DOHH2 (cell line): ENCODE data around the gene THAP11.

Experiments used
- H3F3A ChIP-seq: fragments of 200-600 bp; sonication (generic), shearing (Covaris generic); 2 replicates; pipeline ENCODE4 v1.6.0; 2016; ENCODE audit warnings: antibody characterized with exemption, mild to moderate bottlenecking; ENCODE audit not compliant: control insufficient read depth, insufficient read depth
- H3K27ac ChIP-seq: fragments of 200-600 bp; sonication (generic); 2 replicates; pipeline ENCODE4 v1.5.1; 2014; ENCODE audit warnings: low read depth, mild to moderate bottlenecking, low read length, moderate library complexity
- H3K27me3 ChIP-seq: fragments of 200-600 bp; sonication (generic); 2 replicates; pipeline ENCODE4 v1.6.1; 2014; ENCODE audit warnings: mild to moderate bottlenecking, low read length, mixed read lengths; ENCODE audit not compliant: control insufficient read depth
- H3K36me3 ChIP-seq: fragments of 200-600 bp; sonication (generic); 2 replicates; pipeline ENCODE4 v1.6.1; 2014; ENCODE audit warnings: mild to moderate bottlenecking, low read length, moderate library complexity, mixed read lengths; ENCODE audit not compliant: control insufficient read depth
- H3K4me1 ChIP-seq: fragments of 200-600 bp; sonication (generic); 2 replicates; pipeline ENCODE4 v1.6.1; 2014; ENCODE audit warnings: mild to moderate bottlenecking, low read length, mixed read lengths; ENCODE audit not compliant: control insufficient read depth
- H3K4me2 ChIP-seq: fragments of 200-600 bp; sonication (generic); 2 replicates; pipeline ENCODE4 v1.6.0; 2014; ENCODE audit warnings: mild to moderate bottlenecking, low read length, moderate library complexity
- H3K4me3 ChIP-seq: fragments of 200-600 bp; sonication (generic); 2 replicates; pipeline ENCODE4 v1.5.1; 2014; ENCODE audit warnings: mild to moderate bottlenecking, low read length, mixed read lengths
- H3K79me2 ChIP-seq: fragments of 200-600 bp; sonication (generic); 2 replicates; pipeline ENCODE4 v1.6.1; 2014; ENCODE audit warnings: mild to moderate bottlenecking, low read length, mixed read lengths; ENCODE audit not compliant: control insufficient read depth
- H3K9me2 ChIP-seq: fragments of 200-600 bp; sonication (generic); replicated peaks from 2 replicates; pipeline ENCODE4 v1.6.1; 2014; ENCODE audit warnings: mild to moderate bottlenecking, low read length, mixed read lengths; ENCODE audit not compliant: control insufficient read depth
- H3K9me3 ChIP-seq: fragments of 200-600 bp; sonication (generic); 2 replicates; pipeline ENCODE4 v1.6.1; 2014; ENCODE audit warnings: antibody characterized with exemption, low read length, mixed read lengths; ENCODE audit not compliant: control insufficient read depth, insufficient read depth
- H4K20me1 ChIP-seq: fragments of 200-600 bp; sonication (generic); 2 replicates; pipeline ENCODE4 v1.6.0; 2014; ENCODE audit warnings: low read depth, mild to moderate bottlenecking, antibody characterized with exemption, low read length, moderate library complexity; ENCODE audit not compliant: control insufficient read depth, insufficient read depth
- EZH2phosphoT487 ChIP-seq: fragments of 200-600 bp; sonication (generic); IDR thresholded peaks from 2 replicates; pipeline ENCODE4 v1.6.1; 2017; ENCODE audit warnings: borderline replicate concordance, mild to moderate bottlenecking, antibody characterized with exemption, low read length, moderate library complexity, mixed read lengths
- TF ChIP-seq, protein P1 (sequence below): fragments of 200-600 bp; sonication (generic); IDR thresholded peaks from one replicate; pipeline ENCODE4 v1.5.1; 2014; ENCODE audit warnings: antibody characterized with exemption, mild to moderate bottlenecking, low read depth, low read length; ENCODE audit not compliant: poor library complexity, severe bottlenecking

THAP11 gene

DNA sequence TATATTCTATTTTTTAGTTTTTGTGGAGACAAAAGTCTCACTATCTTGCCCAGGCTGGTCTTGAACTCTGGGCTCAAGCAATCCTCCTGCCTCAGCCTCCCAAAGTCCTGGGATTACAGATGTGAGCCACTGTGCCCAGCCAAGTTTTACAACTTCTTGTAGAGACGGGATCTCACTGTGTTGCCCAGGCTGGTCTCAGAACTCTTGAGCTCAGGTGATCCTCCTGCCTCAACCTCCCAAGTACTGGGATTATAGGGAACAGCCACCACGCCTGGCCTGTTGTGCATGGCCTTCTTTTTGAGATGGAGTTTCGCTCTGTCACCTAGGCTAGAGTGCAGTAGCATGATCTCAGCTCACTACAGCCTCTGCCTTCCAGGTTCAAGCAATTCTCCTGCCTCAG is 11.6 kb downstream of the THAP11 start:
- Histone ChIP-seq H3K4me2 (no peak overlapping the region), H3K9me3 (no peaks in the 10 kb centered on the region), H3K79me2 (peaks cover 98% of the 10 kb centered on the region), H3F3A (no peaks in the 10 kb centered on the region), H3K27ac (no peak overlapping the region), H3K9me2 (no peaks in the 10 kb centered on the region), H3K4me3 (no peak overlapping the region), H3K4me1 (peaks cover 6% of the 10 kb centered on the region; the same call in 1 of the 2 replicates), H3K36me3 (peaks cover 29% of the 10 kb centered on the region), H4K20me1 (0 out of 2 replicates have a peak, but pooled peaks cover 4% of the 10 kb centered on the region), H3K27me3 (no peaks in the 10 kb centered on the region)
- TF ChIP-seq, protein P1, sequence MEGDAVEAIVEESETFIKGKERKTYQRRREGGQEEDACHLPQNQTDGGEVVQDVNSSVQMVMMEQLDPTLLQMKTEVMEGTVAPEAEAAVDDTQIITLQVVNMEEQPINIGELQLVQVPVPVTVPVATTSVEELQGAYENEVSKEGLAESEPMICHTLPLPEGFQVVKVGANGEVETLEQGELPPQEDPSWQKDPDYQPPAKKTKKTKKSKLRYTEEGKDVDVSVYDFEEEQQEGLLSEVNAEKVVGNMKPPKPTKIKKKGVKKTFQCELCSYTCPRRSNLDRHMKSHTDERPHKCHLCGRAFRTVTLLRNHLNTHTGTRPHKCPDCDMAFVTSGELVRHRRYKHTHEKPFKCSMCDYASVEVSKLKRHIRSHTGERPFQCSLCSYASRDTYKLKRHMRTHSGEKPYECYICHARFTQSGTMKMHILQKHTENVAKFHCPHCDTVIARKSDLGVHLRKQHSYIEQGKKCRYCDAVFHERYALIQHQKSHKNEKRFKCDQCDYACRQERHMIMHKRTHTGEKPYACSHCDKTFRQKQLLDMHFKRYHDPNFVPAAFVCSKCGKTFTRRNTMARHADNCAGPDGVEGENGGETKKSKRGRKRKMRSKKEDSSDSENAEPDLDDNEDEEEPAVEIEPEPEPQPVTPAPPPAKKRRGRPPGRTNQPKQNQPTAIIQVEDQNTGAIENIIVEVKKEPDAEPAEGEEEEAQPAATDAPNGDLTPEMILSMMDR: no peak
- no peak for TF ChIP-seq EZH2phosphoT487

DNA sequence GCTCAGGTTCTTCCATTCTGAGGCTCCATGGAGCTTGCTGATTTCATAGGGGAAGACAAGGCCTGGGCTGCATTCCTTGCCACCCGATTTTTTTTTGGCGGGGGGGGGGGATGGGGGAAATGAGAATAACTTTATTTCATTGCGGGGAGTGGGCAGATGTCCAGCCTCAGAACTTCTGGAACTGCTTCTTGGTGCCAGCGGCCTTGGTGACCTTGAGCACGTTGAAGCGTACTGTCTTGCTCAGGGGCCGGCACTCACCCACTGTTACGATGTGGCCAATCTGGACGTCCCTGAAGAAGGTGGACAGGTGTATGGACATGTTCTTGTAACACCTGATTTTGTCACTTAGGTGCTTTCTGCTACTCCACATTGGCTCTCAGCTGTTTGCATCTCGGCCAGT is 13.7 kb downstream of the THAP11 start:
- no peaks in the 10 kb centered on the region for H3K27me3 ChIP-seq
- H4K20me1 ChIP-seq: peaks cover 9% of the 10 kb centered on the region; the same call in 1 of the 2 replicates
- H3F3A ChIP-seq: no peaks in the 10 kb centered on the region
- H3K27ac ChIP-seq: no peak overlapping the region
- H3K4me3 ChIP-seq: no peak overlapping the region
- H3K79me2 ChIP-seq: peaks cover 96% of the 10 kb centered on the region
- peaks cover 26% of the 10 kb centered on the region for H3K36me3 ChIP-seq
- no peaks in the 10 kb centered on the region for H3K9me2 ChIP-seq
- TF ChIP-seq, protein P1: no peak
- no peak for TF ChIP-seq EZH2phosphoT487
- 0 out of 2 replicates have a peak, but pooled peaks cover 3% of the 10 kb centered on the region for H3K4me1 ChIP-seq
- H3K4me2 ChIP-seq: no peak overlapping the region
- H3K9me3 ChIP-seq: no peaks in the 10 kb centered on the region

DNA sequence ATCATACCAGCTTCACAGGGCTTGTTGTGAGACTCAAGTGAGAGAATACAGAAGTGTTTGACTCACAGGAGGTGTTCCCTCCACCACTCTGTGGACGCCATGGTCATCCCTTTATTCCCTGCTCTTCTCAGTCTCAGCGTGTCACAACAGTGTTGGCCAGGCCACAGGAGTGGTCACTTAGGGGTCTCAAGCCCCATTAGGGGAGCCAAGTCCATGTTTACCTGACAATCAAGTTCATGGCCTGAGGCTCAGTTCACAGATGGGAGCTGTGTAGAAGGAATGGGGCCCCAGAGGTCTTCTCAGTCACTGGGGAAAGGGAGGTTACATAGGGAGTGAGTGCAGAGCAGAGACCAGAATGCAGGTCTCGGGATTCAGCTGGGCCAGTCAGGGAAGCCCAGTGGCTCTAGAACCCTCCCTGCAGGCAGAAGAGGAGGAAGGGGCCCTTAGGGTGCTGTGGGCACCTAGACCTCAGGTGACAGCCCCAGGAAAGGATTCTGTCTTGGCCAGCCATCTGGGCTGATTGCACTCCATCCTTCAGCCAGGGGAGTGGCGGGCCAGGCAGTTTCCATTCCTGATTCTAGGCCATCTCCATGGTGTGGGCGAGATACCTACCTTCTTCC is 14.9 kb downstream of the THAP11 start:
- Histone ChIP-seq H3K4me3 (no peak overlapping the region), H3K36me3 (peaks cover 36% of the 10 kb centered on the region), H3K4me2 (no peak overlapping the region), H3K27me3 (no peaks in the 10 kb centered on the region), H4K20me1 (peaks cover 9% of the 10 kb centered on the region; the same call in 1 of the 2 replicates), H3K4me1 (0 out of 2 replicates have a peak, but pooled peaks cover 3% of the 10 kb centered on the region), H3F3A (no peaks in the 10 kb centered on the region), H3K9me2 (no peaks in the 10 kb centered on the region), H3K79me2 (peaks cover 96% of the 10 kb centered on the region), H3K9me3 (no peaks in the 10 kb centered on the region), H3K27ac (no peak overlapping the region)
- TF ChIP-seq, protein P1: no peak
- TF ChIP-seq EZH2phosphoT487: no peak
